SH-SY5Y (cell line): ENCODE data around the gene CFC1B.
"Not testable (repeated sequence)": the region's sequence is repeated elsewhere in the genome, so short reads cannot be mapped to it uniquely, and the experiment has no call there.

Experiments
- GATA2 ChIP-seq: IDR thresholded peaks from 2 replicates; pipeline ENCODE4 v1.6.1; 2011; ENCODE audit warnings: mild to moderate bottlenecking, low read depth, low read length
- GATA3 ChIP-seq: IDR thresholded peaks from 2 replicates; pipeline ENCODE4 v1.6.1; 2011; ENCODE audit warnings: low read depth, mild to moderate bottlenecking, low read length, moderate library complexity

Gene CFC1B

GRCh38 chr2:130520992-130521391, at the start of gene CFC1B:
Gene CFC1B (plus strand): TSS chr2:130521222. CDS start chr2:130521485, 263 bp downstream.
- TF ChIP-seq GATA2, GATA3: not testable (repeated sequence)

DNA sequence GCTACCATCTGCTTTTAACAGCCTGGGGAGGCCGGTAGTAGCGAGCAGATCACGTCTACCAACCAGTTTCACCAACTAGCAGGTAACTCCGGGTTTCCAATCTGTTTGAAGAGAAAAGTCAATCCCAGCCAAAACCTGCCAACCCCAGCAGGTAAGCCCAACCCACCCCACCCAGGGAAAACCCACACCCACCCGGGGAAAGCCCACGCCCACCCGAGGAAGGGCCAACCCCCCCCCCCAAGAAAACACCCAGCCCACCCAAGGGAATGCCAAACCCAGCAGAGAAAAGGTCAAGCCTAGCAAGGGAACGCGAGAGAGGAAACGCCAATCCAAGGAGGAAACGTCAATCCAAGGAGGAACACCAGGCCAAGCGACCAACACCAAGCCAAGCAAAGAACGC, 11.8 kb upstream of the CFC1B start, which contains the start of gene POTEI:
Gene POTEI (minus strand): TSS at position 101 of the 400 bp plus-strand sequence. CDS start 93 bp downstream, at position 8.
- TF ChIP-seq GATA3, GATA2: not testable (repeated sequence)
